Gastrocnemius medialis (tissue), 4 donors: ENCODE data around the gene MINDY4B. TPM values are rescaled to one million over a fixed set of nuclear protein-coding genes. Genes with fewer than 3 reads are reported as not detected.
"Not testable (repeated sequence)": the region's sequence is repeated elsewhere in the genome, so short reads cannot be mapped to it uniquely, and the experiment has no call there.

ENCODE experiments used
- ATAC-seq, 2 donors: fragments of 150-250 bp; one replicate each; pipeline ENCODE4 v1.9.1; 2016
- DNase-seq, 2 donors: peaks; one replicate each; pipeline ENCODE4 v3.0.0-alpha.2; 2019
- H3K27ac ChIP-seq, 4 donors: fragments of 200-600 bp; sonication (generic); 1 replicate in 1 of 4; 2 replicates in 3 of 4; pipeline ENCODE4 v1.5.1; 2016 to 2018; ENCODE audit warnings: mild to moderate bottlenecking in 2 of 4, moderate library complexity in 1 of 4
- H3K27me3 ChIP-seq, 3 donors: fragments of 200-600 bp; sonication (generic) in 2 of 3; 1 replicate in 1 of 3; 2 replicates in 2 of 3; pipeline versions ENCODE4 v1.5.1 to v1.6.0; 2016 to 2019; ENCODE audit warnings: mild to moderate bottlenecking in 1 of 3, moderate library complexity in 1 of 3
- H3K36me3 ChIP-seq, 2 donors: fragments of 200-600 bp; sonication (generic) in 1 of 2; one replicate each; pipeline ENCODE4 v1.5.1; 2017 to 2018
- H3K4me1 ChIP-seq, 2 donors: fragments of 200-600 bp; sonication (generic) in 1 of 2; one replicate each; pipeline ENCODE4 v1.5.1; 2016 to 2017; ENCODE audit warnings: mild to moderate bottlenecking in 2 of 2
- H3K4me3 ChIP-seq, 4 donors: fragments of 200-600 bp; sonication (generic) in 3 of 4; 1 replicate in 1 of 4; 2 replicates in 3 of 4; pipeline ENCODE4 v1.5.1; 2016 to 2019; ENCODE audit warnings: mild to moderate bottlenecking in 2 of 4
- H3K9me3 ChIP-seq, 3 donors: fragments of 200-600 bp; sonication (generic) in 2 of 3; 1 replicate in 1 of 3; 2 replicates in 2 of 3; pipeline ENCODE4 v1.5.1; 2016 to 2019
- CTCF ChIP-seq, 5 experiments: fragments of 450-650 bp in 3 of 5; fragments of 200-600 bp in 2 of 5; sonication (generic) in 2 of 5; IDR thresholded peaks in 4 of 5; conservative IDR thresholded peaks in 1 of 5; 1 replicate in 4 of 5; 2 replicates in 1 of 5; pipeline ENCODE4 v1.5.1; 2016 to 2019; ENCODE audit warnings: antibody characterized with exemption in 5 of 5, mild to moderate bottlenecking in 3 of 5, moderate library complexity in 3 of 5
- POLR2A ChIP-seq, 2 donors: fragments of 450-650 bp; IDR thresholded peaks; one replicate each; pipeline ENCODE4 v1.6.1; 2017; ENCODE audit warnings: antibody characterized with exemption in 2 of 2, mild to moderate bottlenecking in 2 of 2, moderate library complexity in 2 of 2
- in situ Hi-C, 4 donors: fragments of 200-750 bp; cut with MboI; loops; one replicate each; pipeline versions ENCODE4 v1.15.0 to v1.8.0; 2017; ENCODE audit warnings: low sequenced_read_pairs in 4 of 4
- intact Hi-C: fragments of 100-400 bp; cut with DNase I; formaldehyde crosslinking; loops from one replicate; pipeline ENCODE4 v1.15.1; 2023; ENCODE audit warnings: low total_unique reads
- total RNA-seq, 4 donors: library from RNA; depleted of rRNA; stranded (reverse); fragments of >200 nt; gene quantifications; one replicate each; pipeline versions ENCODE4 v1.1.0 to v1.2.3, GENCODE V29; 2016

Gene MINDY4B
- total RNA-seq, 4 donors from 2014 or later = not detected

DNA sequence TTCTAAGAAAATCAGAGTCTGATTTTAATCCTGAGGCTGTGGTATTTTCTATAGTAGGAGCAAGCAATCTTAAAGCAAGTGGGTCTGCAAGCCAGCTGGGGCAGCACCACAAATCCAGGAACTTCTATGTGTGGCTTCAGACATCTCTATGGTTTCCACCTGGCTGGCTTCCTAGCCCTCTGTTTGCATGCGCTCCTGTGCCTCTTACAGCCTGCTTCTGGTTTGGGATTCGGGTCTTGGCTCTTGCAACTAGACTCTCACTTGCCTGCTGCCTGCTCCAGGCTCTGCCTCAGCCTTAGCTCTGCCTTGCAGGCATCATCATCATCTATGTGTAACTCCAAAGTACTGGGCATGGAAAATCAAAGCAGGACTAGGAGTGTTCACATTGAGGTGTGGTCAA, 43.4 kb downstream of the MINDY4B start:
- TF ChIP-seq CTCF (IDR thresholded peaks at IDR 0.05 in 4 of 5, conservative IDR thresholded peaks at IDR 0.05 in 1 of 5) (no peak), POLR2A (IDR thresholded peaks at IDR 0.05) (no peak)

DNA sequence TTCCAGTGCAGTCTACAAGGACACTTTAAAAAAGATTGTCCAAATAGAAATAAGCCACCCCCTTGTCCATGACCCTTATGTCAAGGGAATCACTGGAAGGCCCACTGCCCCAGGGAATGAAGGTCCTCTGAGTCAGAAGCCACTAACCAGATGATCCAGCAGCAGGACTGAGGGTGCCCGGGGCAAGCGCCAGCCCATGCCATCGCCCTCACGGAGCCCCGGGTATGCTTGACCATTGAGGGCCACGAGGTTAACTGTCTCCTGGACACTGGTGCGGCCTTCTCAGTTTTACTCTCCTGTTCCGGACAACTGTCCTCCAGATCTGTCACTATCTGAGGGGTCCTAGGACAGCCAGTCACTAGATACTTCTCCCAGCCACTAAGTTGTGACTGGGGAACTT, 47.3 kb downstream of the MINDY4B start:
- H3K27ac ChIP-seq, DNase-seq, H3K36me3 ChIP-seq, H3K27me3 ChIP-seq, in situ Hi-C loops, H3K4me3 ChIP-seq, ATAC-seq, H3K4me1 ChIP-seq, intact Hi-C loops, H3K9me3 ChIP-seq: not testable (repeated sequence)

More for the DNA sequence above, 43.4 kb downstream of the MINDY4B start:
- ATAC-seq (no peak), DNase-seq (no peak)
- no peaks in the 10 kb centered on the region for H3K27me3 ChIP-seq
- H3K36me3 ChIP-seq = no peaks in the 10 kb centered on the region
- H3K9me3 ChIP-seq = no peaks in the 10 kb centered on the region
- H3K4me3 ChIP-seq = no peak overlapping the region
- intact Hi-C loops = no loop called here
- in situ Hi-C loops = loop anchor here in 1 of 4 donors (10.0 kb wide), 1 partner anchor 137 kb away; no protein-coding TSS in a partner anchor
- H3K4me1 ChIP-seq = no peaks in the 10 kb centered on the region
- H3K27ac ChIP-seq = no peak overlapping the region

DNA sequence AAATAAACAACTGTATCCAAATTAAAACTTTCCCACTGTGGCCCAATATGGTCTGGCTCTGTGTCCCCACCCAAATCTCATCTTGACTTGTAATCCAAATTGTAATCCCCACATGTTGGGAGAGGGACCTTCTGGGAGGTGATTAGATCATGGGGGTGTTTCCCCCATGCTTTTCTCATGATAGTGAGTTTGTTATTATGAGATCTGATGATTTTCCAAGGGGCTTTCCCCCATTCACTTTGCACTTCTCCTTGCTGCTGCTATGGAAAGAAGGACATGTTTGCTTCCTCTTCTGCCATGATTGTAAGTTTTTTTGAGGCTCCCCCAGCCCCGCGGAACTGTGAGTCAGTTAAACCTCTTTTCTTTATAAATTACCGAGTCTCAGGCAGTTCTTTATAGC, 55.0 kb downstream of the MINDY4B start:
- in situ Hi-C loops = no loop called here
- ATAC-seq (no peak), DNase-seq (no peak)
- no peaks in the 10 kb centered on the region for H3K27me3 ChIP-seq
- no peaks in the 10 kb centered on the region for H3K9me3 ChIP-seq
- H3K4me3 ChIP-seq = no peak overlapping the region
- no peaks in the 10 kb centered on the region for H3K36me3 ChIP-seq
- intact Hi-C loops = no loop called here
- TF ChIP-seq CTCF (IDR thresholded peaks at IDR 0.05 in 4 of 5, conservative IDR thresholded peaks at IDR 0.05 in 1 of 5) = no peak
- H3K4me1 ChIP-seq = no peaks in the 10 kb centered on the region
- H3K27ac ChIP-seq = no peak overlapping the region

- Histone ChIP-seq H3K4me3 (no peak overlapping the region), H3K27me3 (no peaks in the 10 kb centered on the region), H3K27ac (no peak overlapping the region), H3K4me1 (no peaks in the 10 kb centered on the region), H3K9me3 (no peaks in the 10 kb centered on the region), H3K36me3 (no peaks in the 10 kb centered on the region)
- in situ Hi-C loops (no loop called here), intact Hi-C loops (no loop called here)
- TF ChIP-seq CTCF (IDR thresholded peaks at IDR 0.05 in 4 of 5, conservative IDR thresholded peaks at IDR 0.05 in 1 of 5) (no peak), POLR2A (IDR thresholded peaks at IDR 0.05) (no peak)
- DNase-seq (no peak), ATAC-seq (no peak)
These were observed 56.4 kb downstream of the MINDY4B start for GRCh38 chr3:150848864-150849263.

DNA sequence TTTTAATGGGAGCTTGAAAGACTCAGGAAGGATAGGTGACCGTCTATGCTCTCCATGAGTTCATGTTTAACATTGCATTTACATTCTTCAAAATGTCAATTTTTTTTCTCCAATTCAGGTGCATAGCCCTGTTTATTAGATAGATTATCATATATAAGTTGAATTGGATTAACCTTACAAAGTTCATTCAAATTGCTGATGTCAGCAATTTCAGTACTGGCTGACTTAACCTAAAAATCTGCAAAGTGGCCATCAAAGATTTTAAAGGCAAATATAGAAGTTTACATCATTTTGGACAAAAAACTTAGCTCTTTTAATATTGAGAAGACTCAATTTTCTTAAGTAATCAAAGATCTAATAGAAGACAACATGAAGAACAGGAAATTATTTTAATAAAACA, 57.8 kb downstream of the MINDY4B start:
- no peak overlapping the region for H3K27ac ChIP-seq
- H3K4me3 ChIP-seq = no peak overlapping the region
- intact Hi-C loops (no loop called here), in situ Hi-C loops (no loop called here)
- H3K4me1 ChIP-seq = no peaks in the 10 kb centered on the region
- ATAC-seq (no peak), DNase-seq (no peak)
- no peak for TF ChIP-seq CTCF (IDR thresholded peaks at IDR 0.05 in 4 of 5, conservative IDR thresholded peaks at IDR 0.05 in 1 of 5)
- TF ChIP-seq POLR2A (IDR thresholded peaks at IDR 0.05) = no peak
- H3K27me3 ChIP-seq = no peaks in the 10 kb centered on the region
- H3K9me3 ChIP-seq = no peaks in the 10 kb centered on the region
- H3K36me3 ChIP-seq = no peaks in the 10 kb centered on the region
